K562 (cell line): ENCODE measurements around the gene TPRG1L. TPM values are rescaled to one million over a fixed set of nuclear protein-coding genes. Genes with fewer than 3 reads are reported as not detected.

Experiments used
- E2F4 ChIP-seq: sonication (generic); formaldehyde crosslinking; IDR thresholded peaks from 2 replicates; pipeline ENCODE4 v1.8.0; 2022; ENCODE audit warnings: mild to moderate bottlenecking, low read depth, missing genetic modification reagents
- HNRNPK ChIP-seq: fragments of 200-400 bp; formaldehyde crosslinking; IDR thresholded peaks from one replicate; pipeline ENCODE4 v1.6.1; 2018; ENCODE audit warnings: mild to moderate bottlenecking, low read depth, low read length; ENCODE audit not compliant: poor library complexity, severe bottlenecking
- MAFK ChIP-seq: IDR thresholded peaks from 2 replicates; pipeline ENCODE4 v1.6.1; 2011; ENCODE audit warnings: low read length, improper control_type of control experiment
- MLX ChIP-seq, 2 experiments: fragments of 450-650 bp in 1 of 2; sonication (generic) in 1 of 2; formaldehyde crosslinking; conservative IDR thresholded peaks; 2 replicates each; pipeline versions ENCODE4 v1.4.0 to v1.8.1; 2020 to 2022; ENCODE audit warnings: mild to moderate bottlenecking in 1 of 2, missing genetic modification reagents in 1 of 2
- MTA3 ChIP-seq: fragments of 450-650 bp; formaldehyde crosslinking; IDR thresholded peaks from 2 replicates; pipeline ENCODE4 v1.6.1; 2017; ENCODE audit warnings: mild to moderate bottlenecking, borderline replicate concordance
- RBBP5 ChIP-seq: fragments of 200-600 bp; sonication (generic); IDR thresholded peaks from 2 replicates; pipeline ENCODE4 v1.6.1; 2012; ENCODE audit warnings: borderline replicate concordance, mild to moderate bottlenecking, low read length, control low read depth, inconsistent platforms; ENCODE audit not compliant: insufficient read depth, poor library complexity, severe bottlenecking
- RERE ChIP-seq: sonication (generic); formaldehyde crosslinking; IDR thresholded peaks from 2 replicates; pipeline ENCODE4 v1.8.0; 2023; ENCODE audit warnings: missing genetic modification reagents, mild to moderate bottlenecking, borderline replicate concordance
- RFX7 ChIP-seq: fragments of 250-450 bp; sonication (Bioruptor Pico); IDR thresholded peaks from 2 replicates; pipeline ENCODE4 v1.5.1; 2021; ENCODE audit warnings: mild to moderate bottlenecking
- SP2 ChIP-seq: IDR thresholded peaks from 2 replicates; pipeline ENCODE4 v1.6.1; 2011; ENCODE audit warnings: mild to moderate bottlenecking, low read depth, low read length, moderate library complexity; ENCODE audit not compliant: poor library complexity, severe bottlenecking; ENCODE audit errors: extremely low read depth
- ZBTB7A ChIP-seq: IDR thresholded peaks from 2 replicates; pipeline ENCODE4 v1.6.1; 2011; ENCODE audit warnings: low read depth, mild to moderate bottlenecking, low read length, moderate library complexity, borderline replicate concordance; ENCODE audit not compliant: control insufficient read depth
- ZZZ3 ChIP-seq: fragments of 450-650 bp; IDR thresholded peaks from 2 replicates; pipeline ENCODE4 v1.6.1; 2016; ENCODE audit warnings: antibody characterized with exemption, mild to moderate bottlenecking, moderate library complexity
- polyA plus RNA-seq, 8 experiments: library from polyadenylated mRNA; depleted of rRNA in 4 of 8; stranded (reverse) in 5 of 8; unstranded in 3 of 8; fragments of >200 nt; fragmentation: Nextera tagmentation in 2 of 8; fragmentation: Illumina TruSeq in 1 of 8; extraction: Ambion mirVana in 2 of 8; extraction: Trizol in 1 of 8; gene quantifications; 2 replicates each; pipeline versions ENCODE4 v1.2.1 to v1.2.3, GENCODE V29; 2011 to 2014; ENCODE audit warnings: inconsistent platforms in 1 of 8, missing spikeins in 1 of 8
- total RNA-seq, 7 experiments: library from RNA; depleted of rRNA in 6 of 7; stranded (reverse); fragments of >200 nt in 6 of 7; fragmentation: Illumina TruSeq in 2 of 7; extraction: Trizol in 2 of 7; gene quantifications; 2 replicates each; pipeline versions ENCODE4 v1.2.1 to v1.2.3, GENCODE V29; 2011 to 2021; ENCODE audit warnings: low replicate concordance in 1 of 7
- TF ChIP-seq, protein P1 (sequence below): fragments of 250-450 bp; sonication (Bioruptor Pico); IDR thresholded peaks from 2 replicates; pipeline ENCODE4 v1.5.0; 2020; ENCODE audit warnings: mild to moderate bottlenecking, borderline replicate concordance

The TPRG1L gene
- total and polyA plus RNA-seq, 9 of the 15 experiments (the other 6 are each of a cell fraction or from before 2014, with no cell fraction given): 1.6 to 11.0 (median 6.2) TPM

GRCh38 chr1:3624200-3625136 is at the start of gene TPRG1L (continued):
- TF ChIP-seq RERE (CRISPR knock-in tag) (no peak), MAFK (no peak), SP2 (peak; percentile 69), RFX7 (CRISPR knock-in tag) (no peak), RBBP5 (peak; percentile 45), HNRNPK (no peak), MLX (CRISPR knock-in tag; conservative IDR thresholded peaks at IDR 0.05) (no peak), ZBTB7A (peak; percentile 34; the same call in 1 of the 2 replicates), ZZZ3 (no peak), MTA3 (peak; percentile 67; the same call in 1 of the 2 replicates), E2F4 (CRISPR knock-in tag) (no peak)
- TF ChIP-seq, protein P1, sequence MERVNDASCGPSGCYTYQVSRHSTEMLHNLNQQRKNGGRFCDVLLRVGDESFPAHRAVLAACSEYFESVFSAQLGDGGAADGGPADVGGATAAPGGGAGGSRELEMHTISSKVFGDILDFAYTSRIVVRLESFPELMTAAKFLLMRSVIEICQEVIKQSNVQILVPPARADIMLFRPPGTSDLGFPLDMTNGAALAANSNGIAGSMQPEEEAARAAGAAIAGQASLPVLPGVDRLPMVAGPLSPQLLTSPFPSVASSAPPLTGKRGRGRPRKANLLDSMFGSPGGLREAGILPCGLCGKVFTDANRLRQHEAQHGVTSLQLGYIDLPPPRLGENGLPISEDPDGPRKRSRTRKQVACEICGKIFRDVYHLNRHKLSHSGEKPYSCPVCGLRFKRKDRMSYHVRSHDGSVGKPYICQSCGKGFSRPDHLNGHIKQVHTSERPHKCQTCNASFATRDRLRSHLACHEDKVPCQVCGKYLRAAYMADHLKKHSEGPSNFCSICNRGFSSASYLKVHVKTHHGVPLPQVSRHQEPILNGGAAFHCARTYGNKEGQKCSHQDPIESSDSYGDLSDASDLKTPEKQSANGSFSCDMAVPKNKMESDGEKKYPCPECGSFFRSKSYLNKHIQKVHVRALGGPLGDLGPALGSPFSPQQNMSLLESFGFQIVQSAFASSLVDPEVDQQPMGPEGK (CRISPR knock-in tag): no peak
